ENCODE measurements around the gene RCAN3. TPM values are rescaled to one million over a fixed set of nuclear protein-coding genes. Genes with fewer than 3 reads are reported as not detected.

The RCAN3 gene
- total RNA-seq, 1 donor from 2014 or later = 4.9 TPM

DNA sequence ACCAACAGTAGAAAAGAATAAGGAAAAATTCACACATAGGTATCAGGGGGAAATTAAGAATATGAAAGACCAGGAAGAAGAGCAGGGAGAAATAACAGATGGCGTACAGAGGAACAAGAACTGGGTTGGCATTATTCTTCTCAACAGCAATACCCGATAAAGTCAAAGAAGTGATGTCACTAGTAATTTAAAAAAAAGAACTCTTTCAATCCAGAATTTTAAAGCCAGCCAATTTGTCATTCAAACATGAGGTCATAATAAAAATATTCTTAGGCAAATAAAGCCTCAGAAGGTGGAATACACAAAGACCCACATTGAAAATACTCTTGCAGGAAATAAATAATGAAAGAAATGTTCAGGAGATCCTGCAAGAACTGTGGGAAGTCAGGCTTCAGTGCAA lies 62.1 kb downstream of the RCAN3 start:
- intact Hi-C loops (cut with micrococcal nuclease) = no loop called here
- DNase-seq = no peak
- H3K4me1 ChIP-seq = peaks cover 8% of the 10 kb centered on the region
- no peak overlapping the region for H3K27ac ChIP-seq (replicated peaks)
- H3K4me3 ChIP-seq = no peak overlapping the region
- no peaks in the 10 kb centered on the region for H3K36me3 ChIP-seq
- TF ChIP-seq, protein P1, sequence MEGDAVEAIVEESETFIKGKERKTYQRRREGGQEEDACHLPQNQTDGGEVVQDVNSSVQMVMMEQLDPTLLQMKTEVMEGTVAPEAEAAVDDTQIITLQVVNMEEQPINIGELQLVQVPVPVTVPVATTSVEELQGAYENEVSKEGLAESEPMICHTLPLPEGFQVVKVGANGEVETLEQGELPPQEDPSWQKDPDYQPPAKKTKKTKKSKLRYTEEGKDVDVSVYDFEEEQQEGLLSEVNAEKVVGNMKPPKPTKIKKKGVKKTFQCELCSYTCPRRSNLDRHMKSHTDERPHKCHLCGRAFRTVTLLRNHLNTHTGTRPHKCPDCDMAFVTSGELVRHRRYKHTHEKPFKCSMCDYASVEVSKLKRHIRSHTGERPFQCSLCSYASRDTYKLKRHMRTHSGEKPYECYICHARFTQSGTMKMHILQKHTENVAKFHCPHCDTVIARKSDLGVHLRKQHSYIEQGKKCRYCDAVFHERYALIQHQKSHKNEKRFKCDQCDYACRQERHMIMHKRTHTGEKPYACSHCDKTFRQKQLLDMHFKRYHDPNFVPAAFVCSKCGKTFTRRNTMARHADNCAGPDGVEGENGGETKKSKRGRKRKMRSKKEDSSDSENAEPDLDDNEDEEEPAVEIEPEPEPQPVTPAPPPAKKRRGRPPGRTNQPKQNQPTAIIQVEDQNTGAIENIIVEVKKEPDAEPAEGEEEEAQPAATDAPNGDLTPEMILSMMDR (IDR thresholded peaks at IDR 0.05; ENCODE audit: borderline replicate concordance) = no peak
- peaks cover 3% of the 10 kb centered on the region for H3K27me3 ChIP-seq (ENCODE audit: low read depth)
- no peaks in the 10 kb centered on the region for H3K9me3 ChIP-seq (replicated peaks)

DNA sequence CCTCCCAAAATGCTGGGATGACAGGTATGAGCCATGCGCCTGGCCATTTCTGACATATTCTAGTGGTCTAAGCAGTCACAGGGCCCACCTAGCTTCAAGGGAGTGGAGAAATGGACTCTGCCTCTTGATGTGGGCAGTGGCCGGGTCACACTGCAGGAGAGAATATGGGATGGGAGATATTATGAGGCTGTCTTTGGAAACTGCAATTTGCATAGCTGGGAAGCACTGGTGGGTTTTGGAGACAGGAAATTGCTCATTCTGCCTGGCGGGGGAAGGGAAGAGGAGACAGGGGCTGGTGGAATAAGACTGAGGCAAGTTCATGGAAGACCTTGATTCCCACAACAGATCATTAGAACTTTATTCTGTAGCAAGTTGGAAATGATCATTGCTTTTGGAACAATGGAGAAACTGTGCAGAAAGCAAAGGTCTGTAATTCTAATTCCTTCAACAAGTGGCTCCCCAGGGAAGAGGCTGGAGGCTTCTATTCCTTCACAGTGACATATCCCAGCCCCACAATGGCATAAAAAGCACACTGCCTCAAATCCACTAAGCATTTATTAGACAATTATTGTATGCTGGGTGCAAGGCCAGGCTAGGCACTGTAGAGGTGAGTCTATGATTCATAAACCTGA lies 63.7 kb downstream of the RCAN3 start:
- Histone ChIP-seq H3K9me3 (replicated peaks) (no peaks in the 10 kb centered on the region), H3K27ac (replicated peaks) (no peak overlapping the region), H3K4me1 (peaks cover 8% of the 10 kb centered on the region), H3K36me3 (no peaks in the 10 kb centered on the region), H3K4me3 (no peak overlapping the region), H3K27me3 (ENCODE audit: low read depth) (no peaks in the 10 kb centered on the region)
- DNase-seq = no peak
- TF ChIP-seq, protein P1 (IDR thresholded peaks at IDR 0.05; ENCODE audit: borderline replicate concordance) = no peak
- intact Hi-C loops (cut with micrococcal nuclease) = no loop called here

DNA sequence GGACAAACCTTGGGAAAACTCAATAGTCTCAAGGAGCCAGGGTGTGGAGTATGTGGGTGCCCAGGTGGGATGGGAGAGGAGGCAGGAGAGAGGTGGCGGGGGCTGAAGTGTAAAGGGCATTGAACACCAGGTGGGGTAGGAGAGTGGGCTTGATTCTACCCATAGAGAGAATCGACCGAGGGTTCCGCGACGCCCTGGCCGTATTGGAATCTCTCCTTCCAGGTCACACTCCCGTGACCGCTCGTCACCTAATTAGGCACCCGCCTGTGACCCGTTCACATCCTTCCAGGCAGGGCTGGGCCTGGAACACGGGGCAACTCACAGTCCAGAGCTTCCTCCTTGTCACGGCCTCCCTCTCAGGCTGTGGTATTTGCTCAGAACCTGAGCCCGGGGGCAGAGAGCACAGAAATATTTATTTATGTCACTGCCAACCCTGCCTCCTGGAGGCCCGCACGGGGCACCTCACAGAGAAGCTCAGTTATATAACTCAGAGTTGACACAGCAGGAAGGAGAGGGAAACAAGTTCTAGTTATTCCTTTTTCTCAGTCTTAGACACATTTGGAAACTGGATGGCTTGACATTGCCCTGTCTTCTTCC lies 65.3 kb downstream of the RCAN3 start:
- no peak for DNase-seq
- Histone ChIP-seq H3K27me3 (ENCODE audit: low read depth) (no peaks in the 10 kb centered on the region), H3K4me1 (peaks cover 3% of the 10 kb centered on the region), H3K36me3 (no peaks in the 10 kb centered on the region), H3K9me3 (replicated peaks) (no peaks in the 10 kb centered on the region), H3K4me3 (no peak overlapping the region), H3K27ac (replicated peaks) (peak overlapping the region; percentile 16)
- intact Hi-C loops (cut with micrococcal nuclease) = no loop called here
- TF ChIP-seq, protein P1 (IDR thresholded peaks at IDR 0.05; ENCODE audit: borderline replicate concordance) = no peak

- H3K27ac ChIP-seq (replicated peaks) = no peak overlapping the region
- H3K36me3 ChIP-seq = no peaks in the 10 kb centered on the region
- TF ChIP-seq, protein P1 (IDR thresholded peaks at IDR 0.05; ENCODE audit: borderline replicate concordance) = no peak
- H3K9me3 ChIP-seq (replicated peaks) = no peaks in the 10 kb centered on the region
- DNase-seq = no peak
- intact Hi-C loops (cut with micrococcal nuclease) = no loop called here
- H3K4me3 ChIP-seq = no peak overlapping the region
- no peaks in the 10 kb centered on the region for H3K27me3 ChIP-seq (ENCODE audit: low read depth)
- H3K4me1 ChIP-seq = peaks cover 3% of the 10 kb centered on the region
Measured at GRCh38 chr1:24568475-24568874, 65.8 kb downstream of the RCAN3 start.

DNA sequence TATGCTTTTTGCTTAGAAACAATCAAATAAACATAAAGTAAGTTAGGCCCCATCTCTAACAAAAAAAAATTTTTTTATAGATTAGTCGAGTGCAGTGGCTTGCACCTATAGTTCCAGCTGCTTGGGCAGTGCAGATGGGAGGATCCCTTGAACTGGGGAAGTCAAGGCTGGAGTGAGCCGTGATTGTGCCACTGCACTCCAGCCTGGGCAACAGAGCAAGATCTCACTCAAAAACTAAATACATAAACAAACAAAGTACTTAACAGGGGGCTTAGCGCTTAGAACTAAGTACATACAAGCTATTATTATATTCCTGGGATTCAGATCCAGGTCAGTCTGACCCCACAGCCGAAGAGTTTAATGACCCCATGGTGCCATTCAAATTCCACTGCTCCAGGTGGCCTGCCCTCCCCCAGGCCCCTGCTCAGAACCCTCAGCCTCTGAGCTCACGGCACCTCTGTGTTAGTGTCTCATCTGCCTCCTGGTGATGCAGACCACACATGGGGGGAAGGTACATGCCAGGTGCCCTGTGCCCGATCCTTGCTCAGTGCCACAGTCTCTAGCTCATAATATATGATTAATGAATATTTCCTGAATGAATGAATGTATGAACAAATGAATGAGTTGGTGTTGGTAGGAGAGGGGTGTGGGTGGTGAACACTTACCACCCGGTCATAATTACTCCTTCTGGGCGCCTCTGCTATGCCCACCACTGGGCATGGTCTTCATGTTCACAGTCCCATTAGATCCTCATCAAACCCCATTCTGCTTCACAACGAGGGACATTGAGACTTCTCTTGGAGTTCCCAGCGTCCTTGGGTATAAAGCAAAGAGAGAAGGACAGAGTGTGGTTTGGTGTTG lies 67.9 kb downstream of the RCAN3 start:
- no peaks in the 10 kb centered on the region for H3K36me3 ChIP-seq
- H3K4me1 ChIP-seq = peaks cover 3% of the 10 kb centered on the region
- intact Hi-C loops (cut with micrococcal nuclease) = no loop called here
- no peak overlapping the region for H3K4me3 ChIP-seq
- H3K9me3 ChIP-seq (replicated peaks) = no peaks in the 10 kb centered on the region
- TF ChIP-seq, protein P1 (IDR thresholded peaks at IDR 0.05; ENCODE audit: borderline replicate concordance) = no peak
- no peak for DNase-seq
- no peaks in the 10 kb centered on the region for H3K27me3 ChIP-seq (ENCODE audit: low read depth)
- no peak overlapping the region for H3K27ac ChIP-seq (replicated peaks)
